PC-3 (cell line): ENCODE data around the gene EPN2. TPM values are rescaled to one million over a fixed set of nuclear protein-coding genes. Genes with fewer than 3 reads are reported as not detected.

Experiments used
- ATAC-seq: fragments of 200-7000 bp; cut with Tn5 transposase; 2 replicates; pipeline ENCODE4 v1.9.1; 2020; ENCODE audit warnings: mild to moderate bottlenecking, moderate library complexity
- BruUV-seq: library from RNA; stranded (reverse); fragments of 400-500 nt; replicated peaks from 2 replicates; lab custom pipeline; 2021; lab: Mats Ljungman, UMichigan
- CTCF ChIA-PET: fragments of 300-600 bp; sonication (Branson Sonifier 250); formaldehyde crosslinking; loops from one replicate; lab custom pipeline; 2022; ENCODE audit warnings: antibody characterized with exemption; lab: Charles Lee
- POLR2A ChIA-PET: fragments of 300-600 bp; sonication (Branson Sonifier 250); formaldehyde crosslinking; loops from one replicate; lab custom pipeline; 2022; ENCODE audit warnings: antibody characterized with exemption; ENCODE audit not compliant: unreplicated experiment; lab: Charles Lee
- DNase-seq: peaks from one replicate; pipeline ENCODE4 v3.0.0-alpha.2; 2015
- H2AFZ ChIP-seq: fragments of 300-600 bp; sonication (generic); 2 replicates; pipeline ENCODE4 v1.6.0; 2016; ENCODE audit warnings: antibody characterized with exemption, low read length
- H3F3A ChIP-seq: fragments of 300-600 bp; sonication (generic); one replicate; pipeline ENCODE4 v1.6.0; 2017; ENCODE audit warnings: antibody characterized with exemption, low read length, control low read depth, mild to moderate bottlenecking; ENCODE audit not compliant: unreplicated experiment
- H3K27ac ChIP-seq: fragments of 300-600 bp; sonication (generic); 2 replicates; pipeline ENCODE4 v1.5.1; 2016; ENCODE audit warnings: mild to moderate bottlenecking, low read length
- H3K27me3 ChIP-seq: fragments of 300-600 bp; sonication (generic); 2 replicates; pipeline ENCODE4 v1.6.1; 2016; ENCODE audit warnings: low read length, mixed read lengths
- H3K36me3 ChIP-seq: fragments of 300-600 bp; sonication (generic); 2 replicates; pipeline ENCODE4 v1.6.1; 2016; ENCODE audit warnings: low read depth, mixed run types, low read length, mixed read lengths
- H3K4me1 ChIP-seq: fragments of 300-600 bp; sonication (generic); 2 replicates; pipeline ENCODE4 v1.5.1; 2016; ENCODE audit warnings: low read length; ENCODE audit not compliant: insufficient read depth
- H3K4me2 ChIP-seq: fragments of 300-600 bp; sonication (generic); 2 replicates; pipeline ENCODE4 v1.6.0; 2016; ENCODE audit warnings: low read length
- H3K4me3 ChIP-seq: fragments of 300-600 bp; sonication (generic); 2 replicates; pipeline ENCODE4 v1.5.1; 2016; ENCODE audit warnings: mild to moderate bottlenecking, low read length, mixed read lengths
- H3K79me2 ChIP-seq: fragments of 300-600 bp; sonication (generic); 2 replicates; pipeline ENCODE4 v1.6.1; 2017; ENCODE audit warnings: low read length, mixed read lengths
- H3K9ac ChIP-seq: fragments of 300-600 bp; sonication (generic); 2 replicates; pipeline ENCODE4 v1.6.0; 2016; ENCODE audit warnings: mild to moderate bottlenecking, low read length
- H3K9me2 ChIP-seq: fragments of 300-600 bp; sonication (generic); replicated peaks from 2 replicates; pipeline ENCODE4 v1.6.1; 2016; ENCODE audit warnings: mixed run types, low read length, mixed read lengths
- H3K9me3 ChIP-seq: fragments of 300-600 bp; sonication (generic); 2 replicates; pipeline ENCODE4 v1.6.1; 2016; ENCODE audit warnings: low read length, mixed read lengths
- H4K20me1 ChIP-seq: fragments of 300-600 bp; sonication (generic); 2 replicates; pipeline ENCODE4 v1.6.1; 2016; ENCODE audit warnings: low read length, mixed read lengths
- CTCF ChIP-seq: fragments of 300-600 bp; sonication (generic); conservative IDR thresholded peaks from 2 replicates; pipeline ENCODE4 v1.5.1; 2017; ENCODE audit warnings: antibody characterized with exemption, low read depth, mild to moderate bottlenecking, low read length
- EZH2 ChIP-seq: fragments of 300-600 bp; sonication (generic); IDR thresholded peaks from one replicate; pipeline ENCODE4 v1.6.1; 2017; ENCODE audit warnings: antibody characterized with exemption, mild to moderate bottlenecking, low read length; ENCODE audit not compliant: unreplicated experiment
- EZH2phosphoT487 ChIP-seq: fragments of 300-600 bp; sonication (generic); IDR thresholded peaks from 2 replicates; pipeline ENCODE4 v1.6.1; 2018; ENCODE audit warnings: mild to moderate bottlenecking, antibody characterized with exemption, low read length, borderline replicate concordance
- intact Hi-C: fragments of 100-400 bp; cut with micrococcal nuclease; formaldehyde crosslinking; loops from 2 replicates; pipeline ENCODE4 v1.9.0; 2023
- total RNA-seq: library from RNA; depleted of rRNA; stranded (reverse); fragments of >200 nt; gene quantifications from 2 replicates; pipeline ENCODE4 v1.2.3, GENCODE V29; 2014

The EPN2 gene
- total RNA-seq, 1 experiment from 2014 or later = 46.4 TPM

- H3K27ac ChIP-seq = no peak overlapping the region
- H3K4me3 ChIP-seq = no peak overlapping the region
- CTCF ChIA-PET = no interaction called here
- H3K4me2 ChIP-seq = no peak overlapping the region
- intact Hi-C loops = no loop called here
- no peak for TF ChIP-seq CTCF
- TF ChIP-seq EZH2phosphoT487 = no peak
- no peak for TF ChIP-seq EZH2
- no peaks in the 10 kb centered on the region for H4K20me1 ChIP-seq
- no peaks in the 10 kb centered on the region for H3K4me1 ChIP-seq
- H3K9me2 ChIP-seq = no peaks in the 10 kb centered on the region
- peak; percentile 27 for ATAC-seq
- POLR2A ChIA-PET = no interaction called here
- BruUV-seq = no TSS peak
- H3K27me3 ChIP-seq = no peaks in the 10 kb centered on the region
- H3K9ac ChIP-seq = no peak overlapping the region
- no peaks in the 10 kb centered on the region for H3K9me3 ChIP-seq
- no peaks in the 10 kb centered on the region for H3F3A ChIP-seq
- DNase-seq = no peak
- H2AFZ ChIP-seq = no peak overlapping the region
- H3K79me2 ChIP-seq = no peaks in the 10 kb centered on the region
- no peaks in the 10 kb centered on the region for H3K36me3 ChIP-seq
Observed at GRCh38 chr17:19337712-19338023, 100.5 kb downstream of the EPN2 start.

- BruUV-seq = no TSS peak
- TF ChIP-seq EZH2 (no peak), EZH2phosphoT487 (no peak), CTCF (peak; percentile 73)
- no peaks in the 10 kb centered on the region for H3K9me3 ChIP-seq
- H3K4me1 ChIP-seq = no peaks in the 10 kb centered on the region
- H3F3A ChIP-seq = no peaks in the 10 kb centered on the region
- H3K27me3 ChIP-seq = no peaks in the 10 kb centered on the region
- no peak overlapping the region for H2AFZ ChIP-seq
- H3K79me2 ChIP-seq = no peaks in the 10 kb centered on the region
- H3K9ac ChIP-seq = no peak overlapping the region
- no peaks in the 10 kb centered on the region for H4K20me1 ChIP-seq
- no peak overlapping the region for H3K4me3 ChIP-seq
- peak; percentile 80 for ATAC-seq
- intact Hi-C loops = no loop called here
- no peaks in the 10 kb centered on the region for H3K9me2 ChIP-seq
- no peak overlapping the region for H3K4me2 ChIP-seq
- CTCF ChIA-PET = interaction anchor here (0.6 kb wide), 1 partner anchor 16 kb away, joined by 3 read pairs; no protein-coding TSS in a partner anchor
- DNase-seq = peak; percentile 65
- no peaks in the 10 kb centered on the region for H3K36me3 ChIP-seq
- POLR2A ChIA-PET = no interaction called here
- H3K27ac ChIP-seq = no peak overlapping the region
Observed at GRCh38 chr17:19338031-19338990, 101.1 kb downstream of the EPN2 start.

- DNase-seq (no peak), ATAC-seq (no peak)
- intact Hi-C loops = no loop called here
- H4K20me1 ChIP-seq = no peaks in the 10 kb centered on the region
- ChIA-PET POLR2A (no interaction called here), CTCF (no interaction called here)
- no peaks in the 10 kb centered on the region for H3K4me1 ChIP-seq
- H3K79me2 ChIP-seq = no peaks in the 10 kb centered on the region
- no peaks in the 10 kb centered on the region for H3K9me3 ChIP-seq
- no peak overlapping the region for H3K27ac ChIP-seq
- BruUV-seq = no TSS peak
- TF ChIP-seq EZH2phosphoT487 (no peak), CTCF (no peak), EZH2 (no peak)
- H3K27me3 ChIP-seq = no peaks in the 10 kb centered on the region
- H3K4me3 ChIP-seq = no peak overlapping the region
- no peak overlapping the region for H3K9ac ChIP-seq
- H2AFZ ChIP-seq = no peak overlapping the region
- no peaks in the 10 kb centered on the region for H3F3A ChIP-seq
- H3K36me3 ChIP-seq = no peaks in the 10 kb centered on the region
- no peaks in the 10 kb centered on the region for H3K9me2 ChIP-seq
- no peak overlapping the region for H3K4me2 ChIP-seq
Observed at GRCh38 chr17:19339341-19339815, 102.2 kb downstream of the EPN2 start.
